Mucosa of stomach (tissue), 1 donor: Measurements from ENCODE around the gene DNAJC15.
A peak's percentile ranks its signal among the peaks of the same experiment; 100 is the strongest.
"Not testable (repeated sequence)": the region's sequence is repeated elsewhere in the genome, so short reads cannot be mapped to it uniquely, and the experiment has no call there.

Experiments used
- H3K27me3 ChIP-seq: one replicate; pipeline ENCODE4 v1.7.0; 2013; ENCODE audit warnings: mild to moderate bottlenecking, low read length; ENCODE audit not compliant: control insufficient read depth, insufficient read depth
- H3K36me3 ChIP-seq: one replicate; pipeline ENCODE4 v1.7.0; 2013; ENCODE audit warnings: low read length; ENCODE audit not compliant: control insufficient read depth, insufficient read depth
- H3K4me1 ChIP-seq: one replicate; pipeline ENCODE4 v1.7.0; 2013; ENCODE audit warnings: mild to moderate bottlenecking, low read length; ENCODE audit not compliant: control insufficient read depth, insufficient read depth
- H3K4me3 ChIP-seq: one replicate; pipeline ENCODE4 v1.7.0; 2013; ENCODE audit warnings: low read length
- H3K9ac ChIP-seq: one replicate; pipeline ENCODE4 v1.7.0; 2013; ENCODE audit warnings: mild to moderate bottlenecking, low read length, moderate library complexity
- H3K9me3 ChIP-seq: one replicate; pipeline ENCODE4 v1.7.0; 2013; ENCODE audit warnings: mild to moderate bottlenecking, low read length, moderate library complexity; ENCODE audit not compliant: control insufficient read depth
- donor health status: Pancreatic carcinoma.

DNAJC15 gene

DNA sequence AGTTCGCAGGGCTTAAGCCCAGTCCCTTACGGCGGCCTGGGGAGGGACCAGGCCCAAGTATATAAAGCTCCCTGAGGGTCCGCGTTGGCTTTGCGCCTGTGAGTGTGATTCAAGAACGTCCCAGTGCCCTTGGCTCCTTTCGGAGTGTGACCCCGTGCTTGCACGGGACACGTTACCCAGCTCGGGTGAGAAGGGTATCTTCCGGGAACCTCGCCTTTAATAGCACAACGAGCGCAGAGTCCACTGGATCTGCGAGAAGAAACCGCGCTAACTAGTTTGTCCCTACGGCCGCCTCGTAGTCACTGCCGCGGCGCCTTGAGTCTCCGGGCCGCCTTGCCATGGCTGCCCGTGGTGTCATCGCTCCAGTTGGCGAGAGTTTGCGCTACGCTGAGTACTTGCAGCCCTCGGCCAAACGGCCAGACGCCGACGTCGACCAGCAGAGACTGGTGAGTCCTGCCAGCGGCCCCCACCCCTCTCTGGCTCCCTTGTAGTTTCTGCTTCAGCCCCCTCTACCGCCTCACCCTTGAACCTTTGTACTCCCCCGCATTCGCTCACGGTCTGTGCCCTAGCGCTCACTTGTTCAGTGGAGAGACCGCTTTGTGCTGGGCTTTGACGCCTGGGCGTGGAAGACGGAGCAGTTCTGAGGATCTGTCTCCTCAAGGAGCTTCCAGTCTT is at the start of gene DNAJC15:
Gene DNAJC15 (plus strand): TSS at position 298 of the 675 bp plus-strand sequence. CDS start 41 bp downstream, at position 339.
- H3K9me3 ChIP-seq: no peaks in the 10 kb centered on the region
- H3K36me3 ChIP-seq: no peaks in the 10 kb centered on the region
- H3K9ac ChIP-seq: peak within 1 kb of the TSS; percentile 71
- peak within 1 kb of the TSS; percentile 52 for H3K4me3 ChIP-seq
- peaks cover 20% of the 10 kb centered on the region for H3K4me1 ChIP-seq
- H3K27me3 ChIP-seq: no peaks in the 10 kb centered on the region

DNA sequence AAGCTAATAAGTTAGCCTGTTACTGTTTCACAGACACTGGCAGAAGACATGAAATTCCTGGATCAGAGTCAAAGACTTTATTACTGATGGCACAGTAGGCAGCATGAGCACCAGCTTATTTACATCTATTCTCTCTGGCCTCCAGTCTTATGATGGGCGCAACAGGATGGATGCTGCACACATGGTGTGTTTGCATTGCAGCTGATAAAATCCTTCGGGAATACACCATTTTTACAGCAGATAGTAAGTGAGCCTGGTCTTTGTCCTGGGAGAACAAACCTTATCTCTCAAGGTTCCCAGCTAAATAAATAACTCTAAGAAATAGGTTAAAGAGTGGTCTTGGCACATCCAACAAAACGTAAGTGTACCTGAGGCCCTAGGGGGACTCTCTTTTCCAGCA is 47.3 kb upstream of the DNAJC15 start:
- H3K36me3 ChIP-seq: no peaks in the 10 kb centered on the region
- no peaks in the 10 kb centered on the region for H3K9me3 ChIP-seq
- no peak overlapping the region for H3K9ac ChIP-seq
- no peaks in the 10 kb centered on the region for H3K27me3 ChIP-seq
- no peak overlapping the region for H3K4me3 ChIP-seq
- H3K4me1 ChIP-seq: no peaks in the 10 kb centered on the region

DNA sequence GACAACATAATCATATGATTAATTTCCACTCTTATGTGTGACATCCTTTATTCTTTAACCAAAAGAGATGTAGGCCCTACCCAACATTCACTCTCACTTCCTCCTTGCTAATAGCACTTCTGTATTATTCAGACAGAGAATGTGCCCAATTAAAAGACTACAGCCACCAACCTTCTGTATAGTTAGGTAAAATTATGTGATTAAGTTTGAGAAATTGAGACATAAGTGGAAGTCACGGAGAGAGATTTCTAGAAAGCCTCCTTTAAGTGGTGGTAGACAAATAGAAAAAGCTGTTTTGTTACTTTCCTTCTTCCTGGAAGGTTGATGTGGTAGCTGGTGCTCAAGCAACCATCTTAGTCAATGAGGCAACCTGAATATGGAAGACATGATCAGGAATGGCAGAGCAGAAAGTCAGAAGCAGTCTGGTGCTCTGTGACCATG is 46.1 kb upstream of the DNAJC15 start:
- Histone ChIP-seq H3K4me1 (no peaks in the 10 kb centered on the region), H3K27me3 (no peaks in the 10 kb centered on the region), H3K36me3 (no peaks in the 10 kb centered on the region), H3K9me3 (no peaks in the 10 kb centered on the region), H3K9ac (no peak overlapping the region), H3K4me3 (no peak overlapping the region)

DNA sequence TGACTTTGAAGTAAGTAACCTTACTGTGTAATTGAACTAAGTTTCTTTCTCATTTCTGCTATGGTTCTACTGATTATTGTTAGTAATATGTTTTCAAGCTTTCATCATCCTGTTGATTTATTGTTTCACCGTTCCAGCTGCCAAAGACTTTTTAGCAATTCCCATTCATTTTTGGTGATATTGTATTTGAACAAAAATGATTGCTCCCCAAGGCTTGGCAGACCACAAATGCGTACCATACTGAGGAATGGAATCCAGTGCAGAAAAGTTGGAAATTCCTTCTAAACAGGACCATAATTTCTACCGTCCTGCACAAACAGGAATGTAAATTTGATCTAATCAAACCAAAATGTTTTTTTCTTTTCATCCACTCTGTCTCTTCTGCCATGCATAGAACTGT is 42.1 kb upstream of the DNAJC15 start:
- H3K4me1 ChIP-seq: peaks cover 18% of the 10 kb centered on the region
- H3K9ac ChIP-seq: no peak overlapping the region
- H3K9me3 ChIP-seq: no peaks in the 10 kb centered on the region
- H3K27me3 ChIP-seq: no peaks in the 10 kb centered on the region
- no peak overlapping the region for H3K4me3 ChIP-seq
- H3K36me3 ChIP-seq: no peaks in the 10 kb centered on the region

DNA sequence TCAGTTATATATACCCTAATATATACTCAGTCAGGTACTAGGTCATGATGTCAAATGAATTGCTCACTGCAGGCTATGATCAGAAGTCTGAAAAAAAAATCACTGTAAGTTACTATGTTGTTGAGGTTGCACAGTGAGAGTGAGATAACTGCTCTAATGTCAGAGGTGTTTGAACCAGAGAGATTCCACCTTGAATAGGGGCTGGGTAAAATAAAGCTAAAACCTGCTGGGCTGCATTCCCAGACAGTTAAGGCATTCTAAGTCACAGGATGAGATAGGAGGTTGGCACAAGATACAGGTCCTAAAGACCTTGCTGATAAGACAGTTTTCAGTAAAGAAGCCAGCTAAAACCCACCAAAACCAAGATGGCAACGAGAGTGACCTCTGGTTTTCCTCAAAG is 41.5 kb upstream of the DNAJC15 start:
- Histone ChIP-seq H3K9ac (no peak overlapping the region), H3K4me1 (peaks cover 19% of the 10 kb centered on the region), H3K36me3 (no peaks in the 10 kb centered on the region), H3K9me3 (no peaks in the 10 kb centered on the region), H3K27me3 (no peaks in the 10 kb centered on the region), H3K4me3 (no peak overlapping the region)

DNA sequence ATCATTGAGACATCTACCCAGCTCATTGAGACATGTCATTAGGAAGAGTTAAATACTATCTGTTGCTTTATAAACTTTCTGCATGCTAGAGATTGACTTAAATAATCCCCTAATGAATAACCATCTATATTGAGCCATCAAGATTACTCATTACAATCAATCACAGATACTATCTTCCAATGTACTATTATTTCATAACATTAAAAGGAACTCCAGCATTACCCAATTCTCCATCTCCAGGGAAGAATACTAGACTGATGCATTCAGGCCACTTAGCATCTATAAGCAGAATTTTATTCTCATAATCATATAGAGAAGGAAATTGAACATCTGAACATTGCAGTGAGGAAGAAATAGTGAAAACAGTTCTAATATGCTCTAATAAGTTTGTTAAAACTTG is 39.4 kb upstream of the DNAJC15 start:
- Histone ChIP-seq H3K9ac (no peak overlapping the region), H3K9me3 (no peaks in the 10 kb centered on the region), H3K36me3 (no peaks in the 10 kb centered on the region), H3K4me3 (no peak overlapping the region), H3K27me3 (no peaks in the 10 kb centered on the region), H3K4me1 (peaks cover 19% of the 10 kb centered on the region)

DNA sequence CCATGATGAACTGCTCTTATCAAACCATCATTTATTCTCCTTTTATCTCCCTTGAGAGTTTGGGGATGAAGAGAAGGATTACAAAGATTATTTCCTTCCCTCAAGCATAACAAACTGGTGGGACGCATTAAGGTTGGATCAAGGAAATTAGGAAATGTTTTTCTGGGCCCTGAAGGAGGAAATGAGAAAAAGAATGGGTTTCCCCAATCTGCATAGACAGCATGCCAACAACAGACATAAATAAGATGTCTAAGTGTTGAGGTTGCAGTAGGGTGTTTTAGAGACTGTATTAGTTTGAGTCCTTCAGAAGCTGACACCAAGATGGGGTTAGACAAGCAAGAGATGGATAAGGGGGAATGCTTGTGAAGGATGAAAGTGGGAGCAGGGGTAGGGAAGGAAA is 38.7 kb upstream of the DNAJC15 start:
- H3K4me3 ChIP-seq: no peak overlapping the region
- H3K4me1 ChIP-seq: peaks cover 19% of the 10 kb centered on the region
- H3K36me3 ChIP-seq: no peaks in the 10 kb centered on the region
- H3K9me3 ChIP-seq: no peaks in the 10 kb centered on the region
- H3K27me3 ChIP-seq: no peaks in the 10 kb centered on the region
- no peak overlapping the region for H3K9ac ChIP-seq

DNA sequence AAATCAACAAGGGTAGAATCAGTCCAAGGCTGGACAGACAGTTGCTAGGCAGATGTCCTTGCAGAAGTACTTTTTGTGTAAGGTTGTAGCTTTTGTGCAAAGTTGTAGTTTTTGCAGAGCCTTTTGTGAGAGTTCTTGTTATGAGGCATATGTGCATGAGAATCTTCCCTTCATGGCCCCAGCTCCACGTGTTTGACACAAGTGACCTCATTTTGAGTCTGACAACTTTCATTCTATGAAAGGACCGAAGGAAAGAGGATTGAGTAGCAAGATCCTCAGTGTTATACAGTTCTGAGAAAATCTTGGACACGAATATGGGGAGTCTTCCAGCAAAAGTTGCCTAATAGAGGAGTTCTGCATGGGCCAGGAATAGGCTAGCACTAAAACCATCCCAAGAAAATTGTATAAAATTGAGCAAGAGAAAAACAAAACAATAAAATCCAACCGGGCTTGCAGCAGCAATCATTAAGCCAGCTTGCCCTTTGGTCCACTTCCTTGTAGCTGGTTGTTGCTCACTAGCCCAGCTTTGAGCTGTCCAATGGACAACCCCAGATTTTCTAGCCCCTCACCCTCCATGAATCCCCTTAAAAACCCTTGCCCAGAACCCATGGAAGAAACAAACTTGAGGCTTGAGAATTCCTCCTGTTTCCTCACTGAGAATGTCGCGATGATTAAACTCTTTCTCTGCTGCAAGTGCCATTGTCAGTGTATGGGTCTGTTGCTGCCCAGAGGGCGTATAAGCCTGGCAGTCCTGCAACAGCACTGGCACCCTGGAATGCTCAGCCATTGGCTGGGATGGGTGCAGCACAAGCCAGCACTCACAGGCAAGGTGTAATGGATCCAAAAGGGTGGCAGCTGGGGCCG is 37.8 kb upstream of the DNAJC15 start:
- no peaks in the 10 kb centered on the region for H3K9me3 ChIP-seq

DNA sequence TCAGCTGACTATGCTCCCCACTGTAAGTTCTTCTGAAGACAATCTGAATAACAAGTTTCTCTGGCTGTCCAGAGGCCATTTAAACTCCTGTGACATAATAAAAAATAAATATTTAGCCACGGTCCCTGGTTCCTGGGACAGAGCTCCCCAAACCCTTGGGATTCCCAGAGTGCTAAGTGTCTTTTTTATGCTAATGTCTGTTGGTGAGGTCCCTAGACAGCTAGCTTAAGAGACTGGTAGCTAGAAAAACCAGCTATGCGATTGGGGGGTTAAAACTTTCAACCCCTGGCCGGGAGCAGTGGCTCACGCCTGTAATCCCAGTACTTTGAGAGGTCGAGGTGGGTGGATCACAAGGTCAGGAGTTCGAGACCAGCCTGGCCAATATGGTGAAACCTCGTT is 37.2 kb upstream of the DNAJC15 start:
- Histone ChIP-seq H3K4me1 (peaks cover 29% of the 10 kb centered on the region), H3K9me3 (no peaks in the 10 kb centered on the region), H3K36me3 (no peaks in the 10 kb centered on the region), H3K27me3 (no peaks in the 10 kb centered on the region), H3K4me3 (no peak overlapping the region), H3K9ac (peak overlapping the region; percentile 37)

More for the DNA sequence above, 37.8 kb upstream of the DNAJC15 start:
- no peaks in the 10 kb centered on the region for H3K36me3 ChIP-seq
- no peaks in the 10 kb centered on the region for H3K27me3 ChIP-seq
- peaks cover 24% of the 10 kb centered on the region for H3K4me1 ChIP-seq
- H3K9ac ChIP-seq: peak overlapping the region; percentile 37
- H3K4me3 ChIP-seq: peak overlapping the region; percentile 4

DNA sequence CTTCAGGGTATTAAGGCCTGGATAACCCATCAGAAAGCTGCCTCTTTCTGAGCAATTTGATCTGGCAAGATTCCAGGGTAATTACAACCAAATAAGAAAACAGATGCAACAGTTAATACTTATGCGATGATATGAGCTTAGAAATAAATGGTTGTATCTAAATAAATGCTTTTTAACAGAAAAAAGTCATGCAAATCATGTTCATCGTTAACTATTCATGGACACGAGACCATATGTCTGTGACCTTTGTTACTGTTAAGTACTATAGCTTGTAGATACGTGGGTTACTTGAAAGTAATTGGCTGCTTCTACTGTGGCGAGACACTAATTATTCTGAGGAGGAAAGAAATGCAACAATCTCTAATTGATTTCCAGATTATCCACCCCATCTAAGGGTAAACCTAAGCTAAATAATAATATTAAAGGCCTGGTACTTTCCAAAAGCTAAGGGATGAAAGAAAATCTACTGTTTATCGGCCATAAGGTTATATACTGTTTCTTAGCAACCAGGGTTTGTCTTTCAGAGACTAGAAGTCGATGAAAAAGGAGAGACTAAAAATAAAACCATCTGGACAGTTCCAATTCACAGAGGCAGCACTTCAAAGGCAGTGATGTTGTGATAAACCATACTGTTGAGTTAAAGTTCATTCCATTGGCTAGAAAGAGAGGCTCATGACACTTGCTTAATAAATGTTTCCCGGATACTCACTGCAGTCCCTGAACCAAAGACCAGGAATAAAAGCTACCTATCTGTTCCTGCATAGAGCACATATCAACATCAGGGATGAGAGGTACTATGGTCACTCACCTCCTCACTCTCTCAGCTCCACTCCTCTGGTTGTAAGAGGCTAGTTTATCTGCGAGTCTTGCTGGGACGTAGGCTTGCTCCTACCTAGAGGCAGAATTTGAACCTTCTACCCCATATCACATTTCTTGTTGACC is 32.8 kb upstream of the DNAJC15 start:
- Histone ChIP-seq H3K9ac (peak overlapping the region; percentile 97), H3K36me3 (no peaks in the 10 kb centered on the region), H3K27me3 (no peaks in the 10 kb centered on the region), H3K9me3 (no peaks in the 10 kb centered on the region), H3K4me1 (peaks cover 24% of the 10 kb centered on the region), H3K4me3 (no peak overlapping the region)

DNA sequence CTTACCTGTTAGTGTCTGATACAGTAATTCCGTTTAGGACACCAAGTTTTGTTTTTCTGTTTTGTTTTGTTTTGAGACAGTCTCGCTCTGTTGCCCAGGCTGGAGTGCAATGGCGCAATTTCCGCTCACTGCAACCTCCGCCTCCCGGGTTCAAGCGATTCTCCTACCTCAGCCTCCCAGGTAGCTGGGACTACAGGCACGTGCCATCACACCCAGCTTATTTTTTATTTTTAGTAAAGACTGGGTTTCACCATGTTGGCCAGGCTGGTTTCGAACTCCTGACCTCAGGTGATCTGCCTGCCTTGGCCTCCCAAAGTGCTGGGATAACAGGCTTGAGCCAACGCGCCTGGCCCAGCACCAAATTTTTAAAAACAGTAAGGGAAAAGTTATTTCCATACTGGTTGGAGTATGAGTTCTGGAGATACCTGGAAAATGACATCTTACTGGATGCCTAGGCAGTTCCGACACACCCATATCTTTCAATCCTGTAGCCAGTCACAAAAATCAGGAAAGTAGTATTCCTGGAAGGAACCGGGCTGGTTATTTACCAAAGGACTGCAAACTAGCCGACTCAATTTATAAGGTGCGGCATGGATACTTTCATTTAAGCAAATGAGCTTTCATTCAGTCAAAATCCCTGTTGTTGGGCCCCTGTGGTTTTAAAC is 32.0 kb upstream of the DNAJC15 start:
- Histone ChIP-seq H3K4me1 (peaks cover 16% of the 10 kb centered on the region), H3K9ac (peak overlapping the region; percentile 97), H3K4me3 (peak overlapping the region; percentile 90)
- H3K9me3 ChIP-seq, H3K36me3 ChIP-seq, H3K27me3 ChIP-seq: not testable (repeated sequence)
